Measurements from ENCODE around the gene INMT.

- TF ChIP-seq CTCF (IDR thresholded peaks at IDR 0.05) (no peak), EP300 (IDR thresholded peaks at IDR 0.05) (no peak), POLR2A (IDR thresholded peaks at IDR 0.05) (no peak)
These were observed 46.9 kb upstream of the INMT start for GRCh38 chr7:30705008-30705407.
